Loucy (cell line): ENCODE data around the gene DESI2.

Experiments
- H2AFZ ChIP-seq: fragments of 200-600 bp; sonication (generic); 2 replicates; pipeline ENCODE4 v1.6.0; 2016; ENCODE audit warnings: antibody characterized with exemption, mild to moderate bottlenecking, low read length, moderate library complexity
- H3F3A ChIP-seq: fragments of 200-600 bp; 2 replicates; pipeline ENCODE4 v1.6.0; 2016; ENCODE audit warnings: antibody characterized with exemption, low read depth, mild to moderate bottlenecking
- H3K27me3 ChIP-seq: fragments of 200-600 bp; sonication (generic); 2 replicates; pipeline ENCODE4 v1.6.1; 2014; ENCODE audit warnings: low read length, mild to moderate bottlenecking; ENCODE audit not compliant: insufficient read depth, poor library complexity, severe bottlenecking
- H3K36me3 ChIP-seq: fragments of 200-600 bp; sonication (generic); 2 replicates; pipeline ENCODE4 v1.6.1; 2016; ENCODE audit warnings: low read length; ENCODE audit not compliant: insufficient read depth
- H3K4me1 ChIP-seq: fragments of 200-600 bp; sonication (generic); 2 replicates; pipeline ENCODE4 v1.5.1; 2014; ENCODE audit warnings: low read length, mild to moderate bottlenecking; ENCODE audit not compliant: insufficient read depth, poor library complexity, severe bottlenecking
- H3K4me2 ChIP-seq: fragments of 200-600 bp; sonication (generic); 2 replicates; pipeline ENCODE4 v1.6.0; 2014; ENCODE audit warnings: antibody characterized with exemption, low read length, low read depth, mild to moderate bottlenecking; ENCODE audit not compliant: poor library complexity, severe bottlenecking
- H3K4me3 ChIP-seq: fragments of 200-600 bp; sonication (generic); 2 replicates; pipeline ENCODE4 v1.5.1; 2014; ENCODE audit warnings: low read length, mild to moderate bottlenecking, mixed read lengths; ENCODE audit not compliant: poor library complexity, severe bottlenecking
- H3K79me2 ChIP-seq: fragments of 200-600 bp; sonication (generic); 2 replicates; pipeline ENCODE4 v1.6.1; 2014; ENCODE audit warnings: low read length; ENCODE audit not compliant: insufficient read depth
- H3K9ac ChIP-seq: fragments of 200-600 bp; sonication (generic); 2 replicates; pipeline ENCODE4 v1.6.0; 2014; ENCODE audit warnings: mild to moderate bottlenecking, low read depth, low read length, moderate library complexity; ENCODE audit not compliant: poor library complexity, severe bottlenecking
- H3K9me2 ChIP-seq: fragments of 200-600 bp; sonication (generic); replicated peaks from 2 replicates; pipeline ENCODE4 v1.6.1; 2016; ENCODE audit warnings: low read depth, low read length, mixed read lengths
- H3K9me3 ChIP-seq: fragments of 200-600 bp; sonication (generic); 2 replicates; pipeline ENCODE4 v1.6.1; 2014; ENCODE audit warnings: mild to moderate bottlenecking, antibody characterized with exemption, low read length, low read depth; ENCODE audit not compliant: insufficient read depth
- H4K20me1 ChIP-seq: fragments of 200-600 bp; sonication (generic); 2 replicates; pipeline ENCODE4 v1.6.0; 2014; ENCODE audit warnings: antibody characterized with exemption, low read length, mild to moderate bottlenecking; ENCODE audit not compliant: insufficient read depth, poor library complexity, severe bottlenecking
- EZH2phosphoT487 ChIP-seq: fragments of 200-600 bp; IDR thresholded peaks from 2 replicates; pipeline ENCODE4 v1.6.1; 2018; ENCODE audit warnings: antibody characterized with exemption, mild to moderate bottlenecking, moderate library complexity, borderline replicate concordance
- TF ChIP-seq, protein P1 (sequence below): fragments of 200-600 bp; sonication (generic); conservative IDR thresholded peaks from 2 replicates; pipeline ENCODE4 v1.5.1; 2014; ENCODE audit warnings: mild to moderate bottlenecking, antibody characterized with exemption, low read length

DESI2 gene

DNA sequence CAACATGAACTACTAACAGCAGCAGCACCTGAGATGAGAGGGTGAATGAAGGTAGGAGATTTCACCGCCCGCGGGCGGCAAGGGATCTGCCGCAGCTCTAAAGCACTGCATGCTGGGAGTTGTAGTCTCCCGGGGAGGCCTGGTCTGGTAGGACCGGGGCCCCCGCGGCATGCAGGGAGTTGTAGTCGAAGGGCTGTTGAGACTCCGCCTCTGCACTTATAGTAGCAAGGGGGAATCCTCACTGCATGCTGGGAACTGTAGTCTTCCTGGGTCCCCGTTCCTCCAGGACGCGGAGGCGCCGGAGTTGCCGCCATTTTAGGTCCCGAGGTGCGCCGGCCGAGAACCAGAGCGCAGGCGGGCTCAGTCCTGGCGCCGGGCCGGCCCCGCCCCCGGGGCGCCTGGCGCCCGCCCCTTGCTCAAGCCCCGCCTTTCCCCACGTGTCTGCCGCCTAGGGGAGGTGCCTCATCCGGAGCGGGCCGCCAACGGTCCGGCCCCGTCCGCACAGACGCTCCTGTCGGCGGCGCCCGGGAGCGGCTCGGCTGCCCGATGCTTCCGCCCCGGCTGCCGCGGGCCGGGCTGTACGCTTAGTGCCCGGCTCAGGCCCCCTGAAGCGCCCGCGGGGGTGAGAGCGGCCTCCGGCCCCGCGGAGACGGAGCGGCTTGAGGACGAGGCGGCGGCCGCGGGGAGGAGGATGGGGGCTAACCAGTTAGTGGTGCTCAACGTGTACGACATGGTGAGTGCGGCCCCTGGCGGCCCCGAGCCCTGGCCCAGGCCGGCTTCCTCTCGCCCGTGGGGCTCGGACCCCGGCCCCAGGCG, at the start of gene DESI2:
Gene DESI2, plus strand, starts transcription at position 504 of the 816 bp plus-strand sequence. Its CDS starts 188 bp downstream, at position 692.
- Histone ChIP-seq H3F3A (no peaks in the 10 kb centered on the region), H4K20me1 (peaks cover 42% of the 10 kb centered on the region), H3K4me2 (peak within 1 kb of the TSS; percentile 95), H3K9ac (peak within 1 kb of the TSS; percentile 93), H3K4me3 (peak within 1 kb of the TSS; percentile 84), H3K9me3 (no peaks in the 10 kb centered on the region), H3K4me1 (peaks cover 44% of the 10 kb centered on the region), H2AFZ (peak within 1 kb of the TSS; percentile 99), H3K79me2 (peaks cover 47% of the 10 kb centered on the region), H3K27me3 (no peaks in the 10 kb centered on the region), H3K36me3 (no peaks in the 10 kb centered on the region), H3K9me2 (no peaks in the 10 kb centered on the region)
- TF ChIP-seq EZH2phosphoT487, result no peak
- TF ChIP-seq, protein P1, sequence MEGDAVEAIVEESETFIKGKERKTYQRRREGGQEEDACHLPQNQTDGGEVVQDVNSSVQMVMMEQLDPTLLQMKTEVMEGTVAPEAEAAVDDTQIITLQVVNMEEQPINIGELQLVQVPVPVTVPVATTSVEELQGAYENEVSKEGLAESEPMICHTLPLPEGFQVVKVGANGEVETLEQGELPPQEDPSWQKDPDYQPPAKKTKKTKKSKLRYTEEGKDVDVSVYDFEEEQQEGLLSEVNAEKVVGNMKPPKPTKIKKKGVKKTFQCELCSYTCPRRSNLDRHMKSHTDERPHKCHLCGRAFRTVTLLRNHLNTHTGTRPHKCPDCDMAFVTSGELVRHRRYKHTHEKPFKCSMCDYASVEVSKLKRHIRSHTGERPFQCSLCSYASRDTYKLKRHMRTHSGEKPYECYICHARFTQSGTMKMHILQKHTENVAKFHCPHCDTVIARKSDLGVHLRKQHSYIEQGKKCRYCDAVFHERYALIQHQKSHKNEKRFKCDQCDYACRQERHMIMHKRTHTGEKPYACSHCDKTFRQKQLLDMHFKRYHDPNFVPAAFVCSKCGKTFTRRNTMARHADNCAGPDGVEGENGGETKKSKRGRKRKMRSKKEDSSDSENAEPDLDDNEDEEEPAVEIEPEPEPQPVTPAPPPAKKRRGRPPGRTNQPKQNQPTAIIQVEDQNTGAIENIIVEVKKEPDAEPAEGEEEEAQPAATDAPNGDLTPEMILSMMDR, result peak; percentile 53

DNA sequence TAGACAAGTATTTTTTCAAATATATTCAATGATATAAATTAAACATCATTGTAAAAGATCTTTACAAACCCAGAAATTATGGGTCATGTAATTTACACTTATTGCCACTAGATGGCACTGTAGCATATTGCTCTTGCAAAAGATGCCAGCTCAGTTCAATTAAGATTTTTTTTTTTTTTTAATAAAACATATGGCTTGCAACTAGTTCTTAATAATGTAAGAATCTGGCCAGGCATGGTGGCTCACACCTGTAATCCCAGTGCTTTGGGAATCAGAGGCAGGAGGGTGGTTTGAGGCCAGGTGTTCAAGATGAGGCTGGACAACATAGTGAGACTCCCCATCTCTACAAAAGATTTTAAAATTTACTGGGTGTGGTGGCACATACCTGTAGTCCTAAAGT, 49.4 kb upstream of the DESI2 start:
- Histone ChIP-seq H3K79me2 (no peaks in the 10 kb centered on the region), H4K20me1 (no peaks in the 10 kb centered on the region)
- TF ChIP-seq EZH2phosphoT487, result no peak
- TF ChIP-seq, protein P1, result peak; percentile 76

DNA sequence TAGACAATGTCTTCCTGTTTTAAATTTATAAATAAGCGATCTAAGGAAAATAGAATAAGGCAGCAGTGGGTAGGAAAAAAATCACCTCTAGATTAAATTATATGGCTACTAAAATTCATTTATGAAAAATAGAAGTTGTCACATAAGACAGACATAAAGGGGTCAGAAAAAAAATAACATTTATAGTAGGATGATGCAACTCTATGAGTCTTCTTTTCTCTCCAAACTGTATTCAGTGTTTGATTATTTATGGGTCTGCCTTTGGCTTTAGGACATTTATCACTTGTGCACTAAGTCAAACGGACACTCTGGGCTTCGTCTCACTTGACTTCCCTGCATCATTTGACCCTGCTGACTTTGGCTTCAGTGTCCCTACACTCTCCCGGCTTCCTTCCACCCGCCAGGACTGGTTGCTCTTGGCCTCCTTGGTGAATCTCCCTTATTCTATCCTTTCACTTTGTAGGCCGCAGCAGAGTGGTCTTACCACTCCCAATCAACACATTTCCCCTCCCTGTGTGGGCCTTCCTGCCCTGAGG, 47.0 kb upstream of the DESI2 start:
- Histone ChIP-seq H3K9ac (no peak overlapping the region), H3K27me3 (no peaks in the 10 kb centered on the region), H3K79me2 (no peaks in the 10 kb centered on the region), H3K4me1 (no peaks in the 10 kb centered on the region), H3K36me3 (no peaks in the 10 kb centered on the region), H4K20me1 (no peaks in the 10 kb centered on the region), H3K9me3 (no peaks in the 10 kb centered on the region), H3F3A (no peaks in the 10 kb centered on the region), H3K4me2 (no peak overlapping the region), H3K9me2 (no peaks in the 10 kb centered on the region), H2AFZ (no peak overlapping the region), H3K4me3 (no peak overlapping the region)
- TF ChIP-seq, protein P1, result no peak
- TF ChIP-seq EZH2phosphoT487, result no peak

More for the DNA sequence above, 49.4 kb upstream of the DESI2 start:
- no peaks in the 10 kb centered on the region for H3K27me3 ChIP-seq
- no peaks in the 10 kb centered on the region for H3K9me3 ChIP-seq
- H2AFZ ChIP-seq, result no peak overlapping the region
- no peak overlapping the region for H3K4me3 ChIP-seq
- H3K4me2 ChIP-seq, result no peak overlapping the region
- no peaks in the 10 kb centered on the region for H3K9me2 ChIP-seq
- no peaks in the 10 kb centered on the region for H3K4me1 ChIP-seq
- H3F3A ChIP-seq, result no peaks in the 10 kb centered on the region
- no peak overlapping the region for H3K9ac ChIP-seq
- H3K36me3 ChIP-seq, result no peaks in the 10 kb centered on the region
